HG02870 (cell line): ENCODE data around the gene KRTAP1-4.
"Not testable (repeated sequence)": the region's sequence is repeated elsewhere in the genome, so short reads cannot be mapped to it uniquely, and the experiment has no call there.

Source experiments
- ATAC-seq: cut with Tn5 transposase; IDR thresholded peaks from one replicate; pipeline ENCODE4 v1.9.1; 2021; ENCODE audit warnings: mild to moderate bottlenecking, moderate library complexity; ENCODE audit not compliant: unreplicated experiment

The KRTAP1-4 gene

DNA sequence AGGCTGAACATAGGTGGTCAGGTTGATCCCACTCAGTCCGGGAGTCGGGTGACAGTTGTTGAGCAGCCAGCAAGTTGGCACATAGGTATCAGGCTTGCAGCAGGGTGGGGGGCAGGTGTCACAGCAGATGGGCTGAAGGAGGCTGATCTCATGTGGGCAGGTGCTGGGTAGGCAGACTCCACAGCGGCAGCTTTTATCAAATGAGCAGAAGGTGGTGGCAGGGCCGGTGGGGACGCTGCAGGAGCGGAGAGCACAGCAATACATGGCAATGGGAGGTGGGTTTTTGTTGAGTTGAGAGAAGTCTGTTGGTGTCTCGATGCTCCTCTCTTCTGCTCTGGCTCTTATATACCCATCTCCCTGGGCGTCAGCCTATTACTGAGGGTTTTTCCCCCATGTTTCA is 21.2 kb downstream of the KRTAP1-4 start, which contains the start of gene KRTAP3-1:
KRTAP3-1 (minus strand) TSS at position 318 of the 400 bp plus-strand sequence; CDS start at position 264, 54 bp downstream.
- ATAC-seq: no peak

DNA sequence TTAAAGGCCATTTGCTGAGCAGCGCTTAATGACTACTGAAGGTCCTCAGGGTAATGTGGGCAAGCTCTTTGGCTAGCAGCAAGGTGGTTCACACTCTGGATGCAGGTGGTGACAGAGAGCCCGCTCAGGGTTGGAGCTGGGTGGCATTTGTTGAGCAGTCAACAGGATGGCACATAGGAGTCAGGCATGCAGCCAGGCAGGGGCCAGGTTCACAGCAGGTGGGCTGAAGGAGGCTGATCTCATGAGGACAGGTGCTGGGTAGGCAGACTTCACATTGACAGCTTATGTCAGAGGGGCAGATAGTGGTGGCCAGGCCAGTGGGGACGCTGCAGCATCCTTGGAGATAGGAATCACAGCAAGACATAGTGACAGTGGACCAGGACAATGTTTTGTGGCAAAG is 25.6 kb downstream of the KRTAP1-4 start:
- no peak for ATAC-seq

DNA sequence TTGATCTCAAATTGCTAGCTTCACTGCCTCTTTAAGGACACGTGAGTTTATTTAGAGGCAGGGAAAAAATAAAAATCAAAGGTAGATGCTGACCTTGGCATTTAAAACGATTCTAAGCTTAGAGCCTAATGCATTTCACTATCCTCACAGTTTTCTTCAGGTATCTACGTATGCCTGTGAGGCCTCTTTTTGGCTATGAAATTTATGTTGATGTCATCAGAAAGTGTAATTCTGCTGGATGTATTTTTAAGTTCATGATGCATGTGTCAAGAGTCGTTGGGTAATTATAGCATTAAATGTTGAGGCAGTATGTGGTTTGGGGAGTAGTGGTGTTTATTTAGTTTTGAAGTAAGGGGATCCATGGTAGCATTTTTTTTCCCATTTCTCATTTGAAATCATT is 26.1 kb downstream of the KRTAP1-4 start:
- no peak for ATAC-seq

- ATAC-seq: no peak
These were observed 27.2 kb downstream of the KRTAP1-4 start for GRCh38 chr17:41002814-41003213.

DNA sequence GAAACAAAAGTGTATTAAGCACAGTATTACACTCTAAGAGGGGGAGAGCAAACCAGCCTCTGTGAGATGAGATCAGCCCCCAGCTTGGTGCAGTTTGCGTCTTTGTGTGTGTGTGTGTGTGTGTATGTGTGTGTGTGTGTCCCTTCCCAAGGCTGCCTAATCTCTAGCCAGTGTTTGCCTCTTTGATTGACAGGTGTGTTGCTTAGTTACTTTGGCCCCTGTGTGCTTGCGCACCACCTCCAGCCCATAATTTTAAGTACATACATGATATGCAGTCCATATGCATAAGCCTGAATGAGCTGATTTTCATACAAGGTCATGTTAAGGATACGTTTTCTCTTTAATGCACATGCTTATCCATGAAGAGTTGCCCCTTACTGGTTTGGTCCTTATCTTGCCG is 28.2 kb downstream of the KRTAP1-4 start:
- no peak for ATAC-seq

DNA sequence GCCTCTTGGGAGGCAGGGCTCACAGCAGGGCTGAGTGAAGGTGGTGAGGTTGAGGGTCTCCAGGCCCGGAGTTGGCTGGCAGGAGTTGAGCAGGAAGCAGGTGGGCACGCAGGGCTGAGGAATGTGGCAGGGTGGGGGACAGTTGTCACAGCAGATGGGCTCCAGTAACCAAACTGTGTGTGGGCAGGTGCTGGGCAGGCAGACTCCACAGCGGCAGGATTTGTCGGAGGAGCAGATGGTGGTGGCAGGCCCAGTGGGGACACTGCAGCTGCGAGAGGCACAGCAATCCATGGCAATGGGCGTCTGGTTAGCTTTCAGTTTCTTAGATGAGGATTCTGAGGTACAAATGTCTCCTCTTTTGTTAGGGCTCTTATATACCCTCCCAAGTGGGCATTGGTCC is 30.4 kb downstream of the KRTAP1-4 start, which contains the start of gene KRTAP3-2:
KRTAP3-2 (minus strand) TSS at position 344 of the 400 bp plus-strand sequence; CDS start at position 291, 53 bp downstream.
- ATAC-seq: not testable (repeated sequence)

- ATAC-seq: no peak
These were observed 32.6 kb downstream of the KRTAP1-4 start for GRCh38 chr17:40997361-40997760.

- no peak for ATAC-seq
These were observed 33.2 kb downstream of the KRTAP1-4 start for GRCh38 chr17:40996829-40997228.

DNA sequence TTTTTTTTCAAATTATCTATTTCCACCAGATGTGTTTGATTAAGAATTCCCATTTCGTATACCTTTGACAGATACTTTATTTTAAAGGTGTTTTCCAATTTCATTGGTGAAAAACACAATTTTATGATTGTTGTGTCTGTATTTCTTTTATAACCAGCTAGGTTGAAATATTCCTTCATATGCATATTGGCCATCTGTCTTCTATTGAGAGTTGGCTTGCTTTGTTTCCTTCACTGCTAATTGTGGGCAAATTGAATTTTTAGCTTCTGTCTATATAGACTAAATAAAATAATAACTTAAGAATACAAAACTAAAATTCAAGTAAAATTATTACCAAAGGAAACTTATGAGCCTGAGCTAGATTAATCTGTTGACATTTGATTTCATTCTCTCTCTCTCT is 34.9 kb downstream of the KRTAP1-4 start:
- ATAC-seq: no peak

- ATAC-seq: no peak
These were observed 36.2 kb downstream of the KRTAP1-4 start, which contains the start of gene KRTAP3-3 for GRCh38 chr17:40993839-40994238. Gene KRTAP3-3, minus strand, starts transcription at chr17:40994164. Its CDS starts 67 bp downstream, at chr17:40994097.

DNA sequence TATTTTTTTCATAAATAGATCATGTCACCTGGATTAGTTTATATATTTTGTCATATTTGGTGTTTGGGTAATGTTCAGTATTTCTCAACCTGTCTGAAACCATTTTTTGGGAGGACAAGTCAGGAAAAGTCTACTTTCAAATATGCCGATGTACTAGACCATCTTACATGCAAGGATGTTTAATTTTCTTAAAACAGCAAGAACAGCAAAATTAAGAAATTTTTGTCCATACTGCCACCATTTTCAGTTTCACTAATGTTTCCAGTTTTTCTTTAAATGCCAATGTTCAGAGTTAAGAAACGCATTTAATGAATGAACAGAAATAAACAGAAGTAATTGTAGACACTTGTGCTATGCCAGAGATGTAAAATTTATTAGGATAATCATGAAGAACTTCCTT is 36.9 kb downstream of the KRTAP1-4 start:
- ATAC-seq: no peak

DNA sequence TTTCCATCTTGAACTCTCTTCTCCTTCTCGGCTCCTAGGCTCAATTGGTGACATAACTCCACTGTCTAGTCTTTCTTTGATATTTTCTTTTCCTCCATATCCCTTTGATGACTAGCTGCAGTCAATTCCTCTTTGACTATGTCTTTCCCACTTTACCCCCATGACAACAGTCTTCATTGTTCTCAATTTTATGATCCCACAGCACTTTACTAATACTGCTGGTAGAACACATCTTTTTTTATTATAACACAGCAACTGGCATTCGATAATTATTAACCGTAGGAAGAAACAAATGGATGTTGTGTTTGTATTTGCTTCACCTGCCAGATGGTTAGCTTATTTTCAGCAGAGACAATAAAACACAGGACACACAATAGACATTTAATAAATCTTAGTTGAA is 37.3 kb downstream of the KRTAP1-4 start:
- no peak for ATAC-seq

DNA sequence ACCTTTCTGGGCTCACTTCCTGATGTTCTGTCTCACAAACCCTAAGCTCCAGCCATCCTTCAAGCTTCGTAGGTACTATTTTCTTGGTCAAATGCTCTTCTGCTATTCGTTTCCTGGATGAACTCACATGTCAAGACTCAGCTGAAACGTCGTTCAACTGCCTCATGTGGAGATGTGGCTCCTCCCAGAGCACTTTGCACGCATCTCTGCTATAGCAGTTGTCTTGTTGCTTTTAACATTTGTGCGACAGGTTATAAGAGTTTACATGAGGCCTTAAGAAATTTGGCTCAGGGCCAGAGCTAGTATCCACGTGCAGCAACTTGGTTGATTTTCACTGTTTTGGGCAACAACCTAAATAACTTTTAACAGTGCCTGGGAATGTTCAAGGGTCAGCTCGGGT is 43.1 kb downstream of the KRTAP1-4 start:
- ATAC-seq: no peak

- no peak for ATAC-seq
These were observed 45.8 kb downstream of the KRTAP1-4 start, which contains the start of gene KRT40 for GRCh38 chr17:40984226-40984625. Gene KRT40, minus strand, starts transcription at chr17:40984326. Its CDS starts 53 bp downstream, at chr17:40984273.

GRCh38 chr17:40981115-40981514 is 48.9 kb downstream of the KRTAP1-4 start:
- ATAC-seq: no peak

DNA sequence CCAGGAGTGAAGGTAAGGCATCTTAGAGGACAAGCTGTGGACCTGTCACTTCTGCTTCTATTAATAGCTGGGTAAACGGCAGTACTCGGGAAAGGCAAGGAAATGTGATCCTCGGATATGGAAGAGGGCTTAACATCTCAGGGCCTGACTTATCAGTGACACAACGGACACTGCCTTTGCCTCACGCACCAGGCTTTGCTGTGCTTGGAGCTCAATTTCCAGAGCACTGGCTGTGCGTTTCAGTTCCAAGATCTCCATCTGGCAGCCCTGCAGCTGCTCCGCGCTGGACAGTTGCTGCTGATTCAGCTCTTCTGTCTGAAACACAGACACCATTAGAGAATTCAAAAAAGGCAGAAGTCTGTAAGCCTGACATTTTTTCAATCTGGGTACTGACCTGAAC is 49.4 kb downstream of the KRTAP1-4 start:
- no peak for ATAC-seq

- ATAC-seq: no peak
These were observed 49.9 kb downstream of the KRTAP1-4 start for GRCh38 chr17:40980117-40980516.
